Measurements from ENCODE around the gene MSL1.
A peak's percentile ranks its signal among the peaks of the same experiment; 100 is the strongest.

The MSL1 gene

DNA sequence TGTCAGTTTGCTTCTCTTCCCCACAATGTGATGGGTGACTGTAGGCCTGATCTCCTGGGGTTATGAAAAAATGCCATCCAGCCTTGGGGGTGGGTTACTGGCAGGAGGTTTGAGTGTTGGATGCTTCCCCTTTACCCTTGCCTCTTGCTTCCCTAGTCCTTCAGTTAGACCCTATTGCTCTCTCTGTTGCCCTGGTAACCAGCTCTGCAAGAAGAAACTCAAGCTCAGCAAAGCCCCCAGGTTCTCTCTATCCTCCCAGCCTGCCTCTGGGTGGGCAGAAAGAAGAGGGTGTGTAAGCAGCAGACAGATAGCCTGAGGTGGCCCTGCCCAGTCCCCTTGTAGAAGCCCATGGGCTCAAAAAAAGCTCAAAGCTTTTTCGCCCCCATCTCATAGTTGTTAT, 52.7 kb downstream of the MSL1 start:
- DNase-seq (ENCODE audit: low spot score): no peak

DNA sequence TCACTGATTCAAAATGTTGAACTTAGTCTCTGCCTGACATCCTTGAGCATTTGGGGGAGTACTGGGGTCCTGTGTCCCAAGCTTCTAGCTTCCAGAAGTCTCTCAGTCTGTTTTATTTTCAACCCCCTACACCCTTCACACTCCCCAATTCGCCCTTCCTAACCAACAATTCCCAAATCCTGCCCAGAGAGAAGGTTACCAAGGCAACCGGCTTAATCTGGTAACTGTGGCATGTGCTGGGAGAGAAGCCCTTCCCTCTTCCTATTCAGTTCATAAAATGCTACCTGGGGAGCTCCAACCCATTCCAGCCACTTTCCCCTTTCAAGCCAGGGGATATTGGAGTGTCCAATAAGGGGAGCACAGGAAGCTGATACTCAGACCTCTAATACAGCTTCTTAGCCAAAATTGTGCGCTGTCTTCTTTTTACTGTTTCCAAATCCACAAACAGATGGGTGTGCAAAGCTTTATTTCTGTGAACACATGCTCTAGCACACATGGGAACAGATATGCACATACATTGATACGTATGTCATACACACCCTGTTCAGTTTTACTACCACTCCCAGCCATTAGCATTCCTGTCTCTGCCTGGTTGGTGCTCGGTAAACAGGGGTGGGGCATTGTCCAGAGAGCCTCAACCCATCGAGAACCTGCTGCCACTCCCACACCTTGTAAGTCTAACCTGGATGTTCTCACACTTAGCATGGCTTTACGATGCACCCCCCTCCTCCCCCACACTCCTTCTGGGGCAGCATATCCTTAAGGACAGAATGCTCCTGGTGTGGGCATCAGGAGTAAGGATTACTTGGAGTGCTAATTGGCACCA, 54.4 kb downstream of the MSL1 start:
- no peak for DNase-seq (ENCODE audit: low spot score)

GRCh38 chr17:40176754-40177110, 55.0 kb downstream of the MSL1 start:
- DNase-seq (ENCODE audit: low spot score): no peak

- DNase-seq (ENCODE audit: low spot score): peak; percentile 93
Observed at GRCh38 chr17:40177275-40177874, 55.6 kb downstream of the MSL1 start, which contains the start of gene RAPGEFL1. Gene RAPGEFL1, plus strand, starts transcription at chr17:40177470. Its CDS starts 392 bp downstream, at chr17:40177862.

GRCh38 chr17:40178021-40178601, 56.3 kb downstream of the MSL1 start:
- DNase-seq (ENCODE audit: low spot score): no peak

DNA sequence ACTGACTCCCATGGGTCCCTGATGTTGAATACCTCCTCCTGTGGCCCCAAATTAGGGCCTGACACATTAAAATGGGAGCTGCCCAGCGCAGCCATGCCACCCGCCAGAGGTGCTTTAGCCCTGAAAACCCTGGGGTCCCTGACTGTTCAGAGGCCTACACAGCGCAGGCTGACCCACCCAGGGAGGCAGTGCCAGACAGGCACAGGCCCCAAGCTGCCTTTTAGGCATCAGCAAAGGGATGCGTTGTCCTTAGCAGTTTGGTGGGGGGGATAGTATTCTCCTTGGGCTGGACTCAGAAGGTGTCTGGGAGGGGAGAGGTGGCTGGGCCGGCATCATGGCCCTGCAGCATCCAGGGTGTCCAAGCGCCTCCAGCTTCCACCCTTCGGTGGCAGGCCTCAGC, 56.9 kb downstream of the MSL1 start:
- no peak for DNase-seq (ENCODE audit: low spot score)

DNA sequence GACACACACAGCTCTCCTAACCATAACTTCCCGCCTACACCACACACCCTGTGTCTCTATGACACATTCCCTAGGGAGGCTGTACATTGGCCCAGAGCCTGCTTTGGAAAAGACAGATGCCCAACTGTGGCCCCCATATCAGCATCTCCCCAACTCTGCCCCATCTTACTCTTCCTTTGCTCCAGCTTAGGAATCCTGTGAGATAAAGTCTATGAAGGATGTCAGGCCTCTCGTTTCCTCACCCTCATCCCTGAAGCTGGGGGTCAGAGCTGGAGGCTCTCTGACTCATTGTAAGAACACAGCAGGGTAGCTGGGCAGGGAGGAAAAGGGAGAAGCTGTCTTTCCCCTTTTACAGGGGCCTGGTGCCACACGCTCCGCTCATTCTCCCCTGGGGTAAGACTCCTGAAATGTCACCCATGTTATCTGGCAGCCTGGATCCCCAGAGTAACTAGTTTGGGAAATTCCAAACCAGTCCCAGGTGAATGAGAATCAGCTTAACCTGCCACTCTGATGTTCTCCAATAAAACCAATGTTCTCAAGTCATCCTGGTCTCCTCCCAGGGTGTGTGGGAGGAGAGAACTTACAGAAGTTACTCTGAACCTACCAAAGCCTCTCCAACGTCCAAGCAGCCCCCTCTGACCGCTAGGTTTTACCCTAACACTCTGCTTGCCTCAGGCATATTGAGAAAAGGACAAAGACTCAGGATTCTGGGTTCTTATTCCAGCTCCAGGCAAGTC, 58.3 kb downstream of the MSL1 start:
- DNase-seq (ENCODE audit: low spot score): peak; percentile 69

- DNase-seq (ENCODE audit: low spot score): no peak
Observed at GRCh38 chr17:40180694-40181093, 58.9 kb downstream of the MSL1 start.

DNA sequence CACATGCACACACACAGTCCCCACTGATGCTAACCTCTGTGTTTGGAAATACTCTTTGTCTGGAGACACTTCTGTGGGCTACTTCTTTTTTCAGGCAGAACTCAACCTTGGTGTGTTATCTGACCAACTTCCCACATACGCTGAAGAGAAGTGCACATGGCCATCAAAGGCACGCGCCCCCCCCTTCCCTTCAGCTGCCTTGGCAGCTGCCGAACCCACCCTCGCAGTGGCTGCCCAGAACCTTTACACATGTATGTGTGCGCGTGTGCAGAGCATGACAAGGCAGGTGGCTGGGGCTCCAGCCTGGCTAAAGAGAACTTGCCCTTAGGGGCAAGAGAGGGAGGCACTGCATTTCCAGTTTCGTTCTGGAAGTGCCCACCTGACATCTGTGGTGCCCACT, 59.4 kb downstream of the MSL1 start:
- no peak for DNase-seq (ENCODE audit: low spot score)

DNA sequence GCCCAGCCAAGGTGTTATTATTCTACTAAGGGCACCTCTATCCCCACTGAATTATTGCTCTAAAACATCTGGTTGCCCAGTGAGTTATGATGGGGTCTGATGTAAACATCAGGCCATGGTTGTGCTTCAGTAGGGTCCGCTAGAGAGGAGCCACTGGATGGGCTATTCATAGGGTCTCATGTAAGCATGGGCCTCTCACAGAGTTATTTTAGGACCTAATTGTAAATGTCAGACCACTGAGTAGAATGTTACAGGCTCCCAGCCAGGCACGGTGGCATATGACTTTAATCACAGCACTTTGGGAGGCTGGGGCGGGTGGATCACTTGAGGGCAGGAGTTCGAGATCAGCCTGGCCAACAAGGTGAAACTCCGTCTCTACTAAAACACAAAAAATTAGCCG, 60.8 kb downstream of the MSL1 start:
- no peak for DNase-seq (ENCODE audit: low spot score)

All from AG20443 (cell line).